ENCODE results near the gene SET.

DNA sequence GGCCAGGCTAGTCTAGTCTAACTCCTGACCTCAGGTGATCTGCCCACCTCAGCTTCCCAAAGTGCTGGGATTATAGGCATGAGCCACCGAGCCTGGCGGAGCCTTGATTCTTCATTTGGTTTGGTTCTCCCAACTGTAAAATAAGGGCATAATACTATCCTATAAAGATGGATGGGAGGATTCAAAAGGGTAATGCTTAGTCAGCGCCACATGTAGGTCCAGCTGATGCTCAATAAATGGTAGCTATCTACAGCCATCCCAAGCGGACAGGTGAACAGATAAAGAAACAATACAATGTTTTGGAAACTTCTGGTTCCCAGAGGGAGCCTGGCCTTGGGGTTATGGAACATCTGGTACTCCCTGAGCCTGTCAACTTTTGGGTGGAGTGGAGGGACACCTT, 13.6 kb upstream of the SET start:
- TF ChIP-seq POLR2AphosphoS5 (IDR thresholded peaks at IDR 0.05; ENCODE audit: low read depth, low read length) (no peak), SIN3A (IDR thresholded peaks at IDR 0.05; ENCODE audit: borderline replicate concordance, insufficient read depth, low read depth, low read length) (no peak)
- TF ChIP-seq, protein P1, sequence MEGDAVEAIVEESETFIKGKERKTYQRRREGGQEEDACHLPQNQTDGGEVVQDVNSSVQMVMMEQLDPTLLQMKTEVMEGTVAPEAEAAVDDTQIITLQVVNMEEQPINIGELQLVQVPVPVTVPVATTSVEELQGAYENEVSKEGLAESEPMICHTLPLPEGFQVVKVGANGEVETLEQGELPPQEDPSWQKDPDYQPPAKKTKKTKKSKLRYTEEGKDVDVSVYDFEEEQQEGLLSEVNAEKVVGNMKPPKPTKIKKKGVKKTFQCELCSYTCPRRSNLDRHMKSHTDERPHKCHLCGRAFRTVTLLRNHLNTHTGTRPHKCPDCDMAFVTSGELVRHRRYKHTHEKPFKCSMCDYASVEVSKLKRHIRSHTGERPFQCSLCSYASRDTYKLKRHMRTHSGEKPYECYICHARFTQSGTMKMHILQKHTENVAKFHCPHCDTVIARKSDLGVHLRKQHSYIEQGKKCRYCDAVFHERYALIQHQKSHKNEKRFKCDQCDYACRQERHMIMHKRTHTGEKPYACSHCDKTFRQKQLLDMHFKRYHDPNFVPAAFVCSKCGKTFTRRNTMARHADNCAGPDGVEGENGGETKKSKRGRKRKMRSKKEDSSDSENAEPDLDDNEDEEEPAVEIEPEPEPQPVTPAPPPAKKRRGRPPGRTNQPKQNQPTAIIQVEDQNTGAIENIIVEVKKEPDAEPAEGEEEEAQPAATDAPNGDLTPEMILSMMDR (IDR thresholded peaks at IDR 0.05) = no peak
